HG02623 (cell line): ENCODE results near the gene STOML1.
"Not testable (repeated sequence)": the region's sequence is repeated elsewhere in the genome, so short reads cannot be mapped to it uniquely, and the experiment has no call there.

ENCODE experiments used
- ATAC-seq: cut with Tn5 transposase; IDR thresholded peaks from one replicate; pipeline ENCODE4 v1.9.1; 2021; ENCODE audit warnings: moderate library complexity; ENCODE audit not compliant: unreplicated experiment

The STOML1 gene

DNA sequence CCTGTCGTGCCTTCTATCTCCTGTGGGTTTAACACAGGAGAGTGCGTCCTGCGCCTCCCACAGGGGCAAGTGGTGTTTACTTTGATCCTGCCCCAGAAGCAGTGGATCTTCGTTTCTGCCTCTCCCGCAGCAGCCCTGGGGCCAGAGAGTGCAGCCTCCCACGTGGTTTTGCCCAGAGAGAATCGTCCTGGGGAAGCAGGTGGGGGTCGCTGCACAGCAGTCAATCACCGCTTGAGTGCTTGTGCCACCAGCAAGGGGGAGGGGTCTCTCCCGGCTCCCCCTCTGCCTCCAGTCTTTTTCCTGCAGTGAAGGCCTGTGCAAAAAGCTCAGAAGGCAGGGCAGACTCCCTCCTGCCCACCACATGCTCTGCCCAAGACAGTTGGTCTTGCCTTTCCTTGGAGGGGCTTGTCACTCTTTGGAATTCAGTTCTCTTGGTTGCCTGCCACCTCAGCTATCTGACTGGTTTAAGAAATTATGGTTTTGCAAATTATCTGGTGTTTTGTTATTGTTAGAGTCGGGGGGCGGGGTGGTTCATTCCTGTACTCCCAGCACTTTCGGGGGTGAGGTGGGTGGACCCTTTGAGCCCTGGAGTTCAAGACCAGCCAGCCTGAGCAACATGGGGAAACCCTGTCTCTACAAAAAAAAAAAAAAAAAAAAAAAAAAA, 26.9 kb downstream of the STOML1 start:
- ATAC-seq = no peak

DNA sequence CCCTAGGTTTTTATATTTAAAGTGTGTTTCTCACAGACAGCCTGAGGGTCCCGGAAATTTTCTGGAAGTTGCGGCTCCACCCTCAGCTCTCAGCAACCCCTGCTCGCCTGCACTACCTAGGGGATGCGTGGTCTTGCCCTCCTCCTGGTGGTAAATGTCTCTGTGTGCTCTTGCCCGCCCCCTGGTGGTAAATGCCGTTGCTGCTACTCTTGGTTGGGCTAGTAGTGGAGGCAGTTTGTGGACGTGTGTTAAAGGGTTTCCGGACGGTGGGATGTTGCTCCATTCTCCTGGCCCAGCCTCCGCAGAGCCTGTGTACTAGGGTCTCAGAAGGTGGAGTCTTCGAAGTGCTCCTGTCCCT, 27.4 kb downstream of the STOML1 start:
- no peak for ATAC-seq

DNA sequence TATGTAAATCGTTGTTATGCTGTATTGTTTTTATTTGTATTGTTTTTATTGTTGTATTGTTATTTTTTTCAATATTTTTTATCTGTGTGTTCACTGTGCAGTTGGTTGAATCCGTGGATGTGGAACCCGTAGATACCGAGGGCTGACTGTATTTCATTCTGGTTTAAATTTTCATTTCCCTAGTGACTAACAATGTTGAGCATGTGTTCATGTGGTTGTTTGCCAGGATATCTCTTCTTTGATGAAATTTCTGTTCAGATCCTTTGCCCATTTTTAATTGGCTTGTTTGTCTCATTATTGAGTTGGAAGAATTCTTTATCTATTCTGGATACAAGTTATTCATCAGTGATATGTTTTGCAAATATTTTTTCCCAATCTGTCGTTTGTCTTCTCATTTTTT, 29.7 kb downstream of the STOML1 start:
- ATAC-seq = no peak

DNA sequence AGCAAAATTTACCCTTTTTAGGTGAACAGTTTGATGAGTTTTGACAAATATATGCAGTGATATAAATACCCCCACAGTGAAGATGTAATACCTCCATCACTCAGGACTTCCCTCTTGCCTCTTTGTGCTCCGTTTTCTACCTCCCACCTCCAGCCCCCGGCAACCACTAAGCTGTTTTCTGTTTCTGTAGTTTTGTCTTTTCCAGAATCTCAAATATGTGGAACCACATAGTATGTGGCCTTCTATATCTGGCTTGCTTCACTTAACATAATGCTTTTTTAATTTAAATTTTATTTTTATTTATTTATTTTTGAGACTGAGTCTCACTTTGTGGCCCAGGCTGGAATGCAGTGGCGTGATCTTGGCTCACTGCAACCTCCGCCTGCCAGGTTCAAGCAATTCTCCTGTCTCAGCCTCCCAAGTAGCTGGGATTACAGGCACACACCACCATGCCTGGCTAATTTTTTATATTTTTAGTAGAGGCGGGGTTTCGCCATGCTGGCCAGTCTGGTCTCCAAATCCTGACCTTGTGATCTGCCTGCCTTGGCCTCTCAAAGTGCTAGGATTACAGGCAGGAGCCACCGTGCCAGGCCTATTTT, 31.5 kb downstream of the STOML1 start:
- not testable (repeated sequence) for ATAC-seq

DNA sequence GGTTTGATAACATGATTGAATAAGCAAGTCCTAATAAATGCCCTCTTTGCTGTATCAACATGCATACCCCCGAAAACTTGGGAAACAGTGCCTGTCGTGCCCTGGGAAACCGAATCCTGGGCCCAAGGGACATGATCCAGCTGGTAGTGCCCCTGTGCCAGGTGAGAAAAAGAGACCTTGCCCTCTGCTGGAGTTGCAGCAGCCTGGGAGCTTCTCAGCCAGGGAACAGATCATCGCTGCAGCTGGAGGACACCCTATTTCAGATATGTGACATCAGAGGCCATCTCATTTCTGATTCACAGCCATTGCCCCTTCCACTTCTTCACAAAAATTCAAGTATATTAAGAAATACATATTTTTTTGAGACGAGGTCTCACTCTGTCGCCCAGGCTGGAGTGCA, 32.3 kb downstream of the STOML1 start:
- ATAC-seq = no peak

DNA sequence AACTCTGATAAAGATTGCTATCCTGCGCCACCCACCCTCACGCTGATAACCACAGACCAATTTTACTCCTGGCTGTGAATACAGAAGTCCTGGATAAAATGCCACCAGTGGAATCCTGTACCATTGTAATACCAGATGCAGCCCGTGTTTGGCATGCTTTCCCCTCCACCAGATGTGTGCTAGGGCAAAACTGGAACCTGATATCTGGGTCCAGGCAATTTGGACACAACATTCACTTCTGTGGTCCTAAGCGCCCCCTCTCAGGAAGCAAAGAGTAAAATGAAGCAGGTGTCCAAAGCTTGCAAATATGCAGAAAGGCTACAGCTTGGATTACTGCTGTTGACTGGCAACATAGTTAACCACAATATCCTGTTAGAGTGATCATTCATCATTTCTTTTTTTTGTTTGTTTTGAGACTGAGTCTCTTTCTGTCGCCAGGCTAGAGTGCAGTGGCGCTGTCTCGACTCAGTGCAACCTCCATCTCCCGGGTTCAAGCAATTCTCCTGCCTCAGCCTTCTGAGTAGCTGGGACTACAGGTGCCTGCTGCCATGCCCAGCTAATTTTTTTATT, 33.0 kb downstream of the STOML1 start:
- no peak for ATAC-seq

DNA sequence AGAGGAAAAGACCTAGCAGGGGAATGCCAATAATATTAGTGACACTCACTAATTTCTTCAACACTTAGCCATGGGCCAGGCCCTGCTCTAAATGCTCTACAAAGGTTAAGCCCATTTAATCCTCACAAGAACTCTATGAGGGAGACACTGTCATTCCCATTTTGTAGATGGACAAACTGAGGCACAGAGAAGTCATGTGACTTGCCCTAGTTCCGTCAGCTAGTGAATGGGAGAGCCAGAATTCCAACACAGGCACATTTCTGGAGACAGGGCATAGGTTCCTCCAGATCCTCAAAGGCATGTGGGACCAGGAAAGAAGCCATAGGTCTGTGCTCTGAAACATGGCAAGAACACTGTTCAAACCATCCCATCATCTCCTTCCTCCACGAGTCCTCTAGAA, 34.3 kb downstream of the STOML1 start:
- ATAC-seq = no peak

DNA sequence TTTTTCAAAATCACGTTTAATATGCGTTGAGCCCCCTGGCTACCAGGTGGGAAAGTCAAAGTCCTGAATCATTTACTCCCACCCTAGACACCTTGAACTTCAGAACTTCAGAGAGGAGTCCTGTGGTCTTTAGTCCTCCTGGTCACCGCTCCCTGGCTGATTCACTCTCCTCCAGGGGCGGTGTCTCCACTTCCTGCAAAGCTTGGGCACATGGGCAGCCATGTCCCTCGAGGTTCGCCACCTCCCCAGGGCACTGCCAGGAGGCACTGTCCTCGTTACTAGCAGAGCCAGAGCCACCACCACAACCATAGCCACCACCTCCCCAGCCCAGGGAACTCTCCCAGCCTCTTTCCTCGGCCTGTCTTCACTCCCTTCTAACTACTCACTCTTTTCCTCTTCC, 34.8 kb downstream of the STOML1 start:
- ATAC-seq = no peak

DNA sequence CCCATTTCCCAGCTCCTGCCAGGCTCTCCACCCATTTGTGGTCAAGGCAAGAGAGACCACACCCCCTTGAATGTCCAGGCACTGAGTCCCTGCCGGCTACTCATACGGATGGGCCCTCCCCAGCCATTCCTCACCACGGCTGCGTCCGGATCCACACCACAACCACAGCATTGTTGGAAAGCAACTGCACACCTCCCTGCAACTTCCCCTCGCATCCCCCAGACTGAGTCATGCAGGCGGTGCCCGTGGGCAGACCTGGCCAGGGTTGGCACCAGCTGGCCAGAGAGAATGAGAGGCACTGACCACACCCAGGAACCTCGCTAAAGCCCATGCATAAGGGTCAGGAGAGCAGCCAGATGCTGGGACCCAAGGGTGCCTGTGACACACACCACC, 35.4 kb downstream of the STOML1 start:
- no peak for ATAC-seq

DNA sequence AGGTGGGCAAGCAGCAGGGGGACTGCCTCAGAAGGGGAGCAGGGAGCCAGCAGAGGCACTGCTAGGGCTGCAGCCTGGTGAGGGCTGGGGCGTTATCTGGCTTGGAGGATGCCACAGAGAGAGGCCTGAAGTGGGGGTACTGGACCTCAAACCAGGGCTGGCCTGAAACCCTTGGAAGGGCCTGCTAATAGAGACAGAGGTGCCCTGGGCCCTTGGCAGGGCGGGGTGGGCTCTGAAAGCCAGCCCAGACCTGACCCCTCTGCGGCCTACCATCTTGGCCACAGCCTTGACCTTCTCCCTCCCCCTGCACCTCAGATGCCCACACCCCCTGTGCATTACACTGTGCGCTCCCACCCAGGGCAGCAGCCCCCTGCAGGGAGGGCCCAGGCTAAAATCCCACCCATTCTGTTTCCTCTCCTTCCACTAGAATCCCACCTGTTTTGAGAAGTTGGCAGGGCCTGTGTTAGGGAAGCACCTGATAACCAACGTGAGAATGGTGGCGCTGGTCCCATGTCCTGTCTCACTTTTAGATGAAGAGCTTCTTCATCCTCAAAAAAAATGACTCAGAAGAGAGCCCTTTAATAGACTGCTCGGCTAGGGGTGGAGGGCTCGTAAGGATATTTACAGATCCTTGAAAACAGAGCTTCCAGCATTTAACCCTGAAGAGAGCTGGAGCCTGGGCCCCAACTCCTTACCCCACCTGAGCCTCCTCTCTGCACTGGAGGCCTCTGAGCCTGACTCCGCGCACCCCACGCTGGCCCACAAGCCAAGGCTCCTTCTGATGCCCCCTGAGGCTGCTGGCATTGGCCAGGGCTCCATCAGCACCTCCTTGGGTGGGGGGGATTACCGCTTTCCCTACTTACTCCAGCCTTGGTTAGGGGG, 36.0 kb downstream of the STOML1 start:
- no peak for ATAC-seq

DNA sequence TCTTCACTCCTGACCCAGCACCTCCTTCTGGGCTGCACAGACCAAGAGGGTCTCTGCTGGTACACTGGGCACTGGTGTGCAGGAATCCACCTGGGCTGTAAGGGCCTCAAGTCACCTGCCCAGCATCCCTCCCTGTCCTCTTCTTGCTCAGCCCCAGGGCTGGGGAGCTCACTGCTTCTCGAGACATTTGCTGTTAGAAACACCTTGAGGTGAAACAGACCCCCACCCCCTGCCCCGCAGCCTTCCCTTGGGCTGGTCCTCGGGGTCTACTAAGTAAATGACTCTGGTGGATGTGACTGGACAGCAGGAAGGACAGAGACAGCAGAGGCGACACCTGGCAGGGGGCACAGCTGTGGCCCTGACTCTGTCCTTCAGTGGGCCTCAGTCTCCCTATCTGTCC, 36.8 kb downstream of the STOML1 start:
- no peak for ATAC-seq

DNA sequence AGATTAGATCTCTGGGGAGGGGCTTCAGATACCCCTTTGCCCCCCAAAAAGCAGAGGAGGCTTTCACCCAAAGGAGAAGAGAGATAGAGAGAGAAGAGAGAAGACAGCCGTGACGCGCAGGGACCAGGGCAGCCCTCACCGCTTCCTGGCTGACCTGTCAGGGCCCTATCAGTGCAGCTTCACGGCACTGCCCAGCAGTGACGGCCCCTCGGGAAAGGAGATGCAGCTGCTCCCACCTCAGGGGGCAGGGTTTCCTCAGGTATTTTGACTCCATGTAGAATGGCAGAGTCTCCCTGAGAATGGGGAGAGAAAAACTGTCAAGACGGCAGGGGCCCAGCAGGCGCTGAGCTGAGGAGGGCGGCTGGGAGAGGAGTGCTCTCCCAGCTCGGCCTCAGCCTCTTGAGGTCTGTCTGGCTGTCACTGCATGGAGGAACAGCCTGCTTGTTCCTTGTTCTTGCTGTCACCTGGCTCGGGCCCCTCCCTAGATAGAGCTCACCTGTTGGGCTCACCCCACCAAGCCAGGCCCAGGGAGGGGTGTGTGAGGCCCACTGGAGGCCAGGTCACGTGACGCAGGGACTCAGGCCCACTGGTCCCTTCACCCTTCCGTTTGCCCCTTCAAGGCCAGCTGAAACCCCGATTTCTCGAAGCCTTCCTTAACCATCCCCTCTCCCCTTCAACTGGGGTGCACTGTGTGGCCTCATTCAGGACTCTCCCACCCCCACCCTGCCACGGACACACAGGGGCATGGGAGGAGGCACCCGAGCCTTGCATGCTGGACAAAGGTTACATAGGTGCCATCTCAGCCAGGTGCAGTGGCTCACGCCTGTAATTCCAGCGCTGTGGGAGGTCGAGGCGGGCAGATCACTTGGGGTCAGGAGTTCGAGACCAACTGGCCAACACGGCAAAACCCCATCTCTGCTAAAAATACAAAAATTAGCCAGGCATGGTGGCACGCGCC, 37.6 kb downstream of the STOML1 start:
- no peak for ATAC-seq

DNA sequence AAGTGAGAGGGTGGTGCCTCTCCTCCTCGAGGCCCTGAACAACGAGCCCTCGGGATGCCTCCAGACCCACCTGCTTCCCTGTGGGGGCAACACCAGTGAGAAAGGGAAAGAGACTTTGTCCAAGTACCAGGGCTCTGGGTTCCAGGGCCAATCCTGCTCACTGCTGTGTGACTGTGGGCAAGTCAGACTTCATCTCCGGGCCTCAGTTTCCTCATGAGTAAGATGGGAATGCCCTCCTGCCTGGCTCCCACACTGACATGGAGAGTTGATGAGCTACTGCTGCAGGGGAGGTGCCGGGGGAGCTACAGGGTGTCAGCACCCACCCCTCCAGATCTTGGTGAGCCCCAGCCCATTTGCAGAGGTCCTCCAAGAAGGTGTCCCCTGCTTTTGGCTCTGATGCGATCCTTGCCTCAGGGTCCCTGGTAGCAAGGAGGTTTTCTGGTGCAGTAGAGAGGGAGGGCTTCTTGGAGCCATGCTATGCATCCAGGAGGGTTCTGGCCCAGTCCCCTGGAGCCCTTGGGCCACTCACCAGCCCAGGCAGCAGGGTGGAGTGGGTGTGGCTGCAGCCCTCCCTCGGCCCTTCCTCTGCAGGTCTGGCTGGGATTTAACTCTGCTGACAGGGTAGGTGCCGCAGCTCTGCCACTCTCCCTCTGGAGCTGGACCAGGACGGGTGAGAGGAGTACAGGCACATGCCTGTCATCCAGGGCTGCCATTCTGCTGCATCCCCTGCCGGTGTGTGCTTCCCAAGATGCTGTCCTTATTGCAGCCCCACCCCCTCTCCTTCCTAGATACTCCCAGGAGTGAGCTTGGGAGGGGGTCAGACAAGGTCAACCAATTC, 39.0 kb downstream of the STOML1 start:
- no peak for ATAC-seq

DNA sequence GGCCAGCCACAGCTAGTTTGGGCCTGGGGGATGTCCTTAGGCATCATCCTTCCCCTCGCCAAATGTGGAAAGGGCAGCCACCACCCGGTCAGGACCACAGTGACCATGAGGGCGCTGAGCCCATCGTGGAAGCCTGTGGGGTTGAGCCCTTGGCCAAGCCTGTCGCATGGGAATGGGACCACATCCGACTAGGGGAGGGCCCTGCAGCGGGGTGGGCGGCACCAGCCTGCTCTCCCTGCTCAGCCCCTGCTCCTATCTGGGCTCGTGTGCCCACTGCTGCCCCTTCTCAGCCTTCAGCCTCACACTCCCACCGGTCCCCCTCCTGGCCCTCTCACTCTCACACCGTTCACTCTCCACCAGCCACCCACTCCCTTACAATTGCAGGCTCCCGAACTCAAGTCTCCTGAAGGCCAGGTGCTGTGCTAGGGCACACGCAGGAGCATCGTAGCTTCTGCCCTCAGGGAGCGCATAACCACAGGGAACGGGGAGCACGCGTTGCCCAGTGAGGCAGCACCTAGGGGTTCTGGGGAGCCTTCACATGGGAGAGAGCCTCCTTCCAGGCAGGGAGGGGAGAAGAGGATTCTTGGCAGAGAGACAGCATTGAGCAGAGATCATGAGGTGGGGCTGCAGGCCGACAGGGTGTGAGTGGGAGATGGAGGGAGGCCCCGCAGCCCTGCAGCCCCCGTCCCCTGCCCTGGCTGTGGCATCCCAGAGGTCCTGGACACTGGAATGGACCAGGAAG, 39.8 kb downstream of the STOML1 start:
- no peak for ATAC-seq

DNA sequence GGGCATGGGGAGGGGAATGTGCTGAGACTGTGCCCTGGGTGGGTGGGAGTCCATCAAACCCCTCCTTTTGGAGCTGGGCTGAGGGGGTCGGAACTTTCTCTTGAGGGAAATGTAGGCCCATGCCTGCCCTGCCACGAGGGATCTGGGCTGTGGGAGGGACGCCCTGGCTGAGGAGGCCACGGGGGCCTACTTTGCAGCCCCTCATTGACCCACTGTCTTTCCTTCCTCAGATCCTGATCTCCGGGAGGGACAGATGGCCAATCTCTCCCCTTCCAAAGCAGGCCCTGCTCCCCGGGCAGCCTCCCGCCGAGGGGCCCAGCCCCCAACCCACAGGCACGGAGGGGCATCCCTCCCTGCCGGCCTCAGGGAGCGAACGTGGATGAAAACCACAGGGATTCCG, 40.5 kb downstream of the STOML1 start:
- ATAC-seq = no peak

DNA sequence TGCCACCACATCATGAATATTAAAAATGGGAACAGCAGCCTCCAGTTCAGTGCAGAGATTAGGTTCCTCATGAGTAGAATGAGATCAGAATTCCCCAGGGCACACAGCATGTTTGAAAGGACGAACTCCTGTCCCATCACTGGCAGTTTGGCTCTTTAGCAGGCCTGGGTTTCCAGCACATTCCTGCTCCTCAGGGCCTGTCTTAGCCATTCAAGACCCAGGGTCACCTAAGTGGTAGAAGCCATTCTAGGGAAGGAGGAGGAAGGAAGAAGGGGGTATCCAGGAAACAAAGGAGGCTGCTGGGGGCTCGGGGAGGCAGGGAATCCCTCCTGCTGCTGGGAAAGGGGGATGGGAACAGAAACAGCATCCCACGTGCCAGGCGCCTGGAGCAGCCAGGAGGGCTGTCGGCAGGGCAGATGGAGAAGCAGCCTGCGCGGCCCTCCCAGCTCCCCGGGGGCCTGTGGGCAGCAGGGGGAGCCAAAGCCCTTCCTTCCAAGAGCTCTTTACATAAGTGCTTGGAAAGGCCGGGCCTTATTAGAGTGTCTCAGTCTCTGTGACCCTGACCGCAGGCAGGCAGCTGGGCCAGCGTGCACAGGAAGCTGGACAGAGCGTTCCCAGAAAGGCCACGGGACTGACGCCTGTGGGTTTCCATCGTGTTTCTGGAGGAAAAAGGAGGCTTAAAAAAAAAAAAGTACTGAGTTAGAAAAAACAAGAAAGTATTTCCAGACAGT, 41.1 kb downstream of the STOML1 start:
- ATAC-seq = no peak

DNA sequence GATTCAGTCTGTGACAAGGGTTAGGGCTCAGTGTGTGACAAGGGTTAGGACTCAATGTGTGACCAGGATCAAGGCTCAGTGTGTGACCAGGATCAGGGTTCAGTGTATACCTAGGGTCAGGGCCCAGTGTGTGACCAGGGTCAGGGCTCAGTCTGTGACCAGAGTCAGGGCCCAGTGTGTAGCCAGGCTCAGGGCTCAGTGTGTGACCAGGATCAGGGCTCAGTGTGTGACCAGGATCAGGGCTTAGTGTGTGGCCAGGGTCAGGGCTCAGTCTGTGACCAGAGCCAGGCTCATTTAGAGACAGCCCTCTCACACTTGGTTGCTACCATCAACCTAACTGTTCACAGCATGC, 41.6 kb downstream of the STOML1 start:
- ATAC-seq = no peak

DNA sequence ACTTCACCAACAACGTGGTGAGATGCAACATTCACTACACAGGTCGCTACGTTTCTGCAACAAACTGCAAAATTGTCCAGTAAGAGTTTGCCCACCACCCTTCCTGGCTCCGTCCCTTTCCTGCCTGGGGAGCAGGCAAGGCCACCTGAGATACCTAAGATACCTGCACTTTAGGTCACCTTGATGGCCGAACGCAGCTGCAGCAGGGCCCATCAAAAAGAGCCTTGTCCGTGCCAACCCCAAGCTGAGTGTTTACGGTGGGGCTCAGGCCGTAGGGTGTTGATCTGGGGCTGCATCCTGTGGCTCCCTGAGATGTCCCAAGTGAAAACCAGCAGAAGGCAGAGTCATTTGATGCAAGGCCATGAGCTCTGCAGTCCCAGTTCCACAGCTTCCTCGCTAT, 42.6 kb downstream of the STOML1 start:
- no peak for ATAC-seq

DNA sequence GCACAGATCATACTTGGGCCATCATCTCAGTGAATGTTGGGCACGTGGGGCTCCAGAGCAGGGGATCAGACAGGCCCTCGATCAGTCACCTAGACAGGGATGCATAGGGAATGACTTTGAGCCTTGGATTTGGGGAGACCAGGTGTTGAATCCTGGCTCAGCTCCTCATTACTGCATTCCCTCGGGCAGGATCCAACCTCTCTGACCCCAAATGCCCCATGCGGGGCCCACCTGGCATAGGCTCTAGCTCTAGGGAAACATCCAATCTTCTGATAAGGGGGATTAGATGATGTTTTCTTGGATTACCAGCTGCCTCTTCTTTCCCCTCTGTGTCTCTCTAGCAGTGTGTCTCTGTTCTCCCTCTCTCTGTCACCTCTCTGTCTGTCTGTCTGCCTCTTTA, 43.1 kb downstream of the STOML1 start:
- ATAC-seq = no peak
